ENCODE results near the gene PCSK7.
"Not testable (repeated sequence)": the region's sequence is repeated elsewhere in the genome, so short reads cannot be mapped to it uniquely, and the experiment has no call there.

DNA sequence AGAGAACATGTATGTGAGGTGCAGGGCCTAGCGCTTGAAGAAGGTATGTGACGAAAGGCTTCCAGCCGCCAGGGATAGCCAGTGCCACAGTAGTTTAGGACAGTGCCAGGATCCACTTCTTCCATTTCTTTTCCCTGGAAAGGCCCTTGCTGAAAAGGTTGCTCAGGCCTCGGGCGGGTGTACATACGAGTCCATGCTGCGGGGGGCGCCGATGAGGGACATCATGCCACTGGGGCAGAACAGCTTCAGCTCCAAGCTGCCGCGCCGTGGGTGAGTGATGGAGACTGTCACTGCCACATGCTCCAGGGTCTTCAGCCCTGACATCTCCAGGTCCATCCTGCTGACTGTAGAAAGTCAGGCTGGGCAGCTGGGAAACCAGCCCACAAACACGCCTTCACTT lies 23.2 kb downstream of the PCSK7 start:
- not testable (repeated sequence) for TF ChIP-seq EZH2 (IDR thresholded peaks at IDR 0.05); POLR2AphosphoS5 (IDR thresholded peaks at IDR 0.05; ENCODE audit: borderline replicate concordance, low read depth, low read length); FOXP2 (optimal IDR thresholded peaks at IDR 0.05; ENCODE audit: control extremely low read depth, extremely low read length, insufficient read depth)
